Parathyroid adenoma (tissue), 2 donors: Measurements from ENCODE around the gene POU6F2.

Source experiments
- H2AFZ ChIP-seq: fragments of 300-600 bp; sonication (generic); one replicate; pipeline ENCODE4 v1.7.0; 2017; ENCODE audit warnings: antibody characterized with exemption, mild to moderate bottlenecking
- H3K27ac ChIP-seq: fragments of 300-600 bp; sonication (generic); one replicate; pipeline ENCODE4 v1.7.0; 2017
- H3K27me3 ChIP-seq: fragments of 300-600 bp; sonication (generic); one replicate; pipeline ENCODE4 v1.7.0; 2017; ENCODE audit warnings: low read length; ENCODE audit not compliant: control insufficient read depth, insufficient read depth
- H3K36me3 ChIP-seq: fragments of 300-600 bp; sonication (generic); one replicate; pipeline ENCODE4 v1.7.0; 2017; ENCODE audit warnings: low read length; ENCODE audit not compliant: control insufficient read depth, insufficient read depth
- H3K4me1 ChIP-seq: fragments of 300-600 bp; sonication (generic); one replicate; pipeline ENCODE4 v1.7.0; 2017; ENCODE audit warnings: control low read depth
- H3K4me2 ChIP-seq: fragments of 300-600 bp; sonication (generic); one replicate; pipeline ENCODE4 v1.7.0; 2017; ENCODE audit warnings: low read length
- H3K4me3 ChIP-seq: fragments of 300-600 bp; sonication (generic); one replicate; pipeline ENCODE4 v1.7.0; 2017; ENCODE audit warnings: low read depth, low read length
- H3K79me2 ChIP-seq: fragments of 300-600 bp; sonication (generic); one replicate; pipeline ENCODE4 v1.7.0; 2017; ENCODE audit warnings: control low read depth
- H3K9ac ChIP-seq: fragments of 300-600 bp; sonication (generic); one replicate; pipeline ENCODE4 v1.7.0; 2017; ENCODE audit warnings: mild to moderate bottlenecking
- H3K9me3 ChIP-seq: fragments of 300-600 bp; sonication (generic); one replicate; pipeline ENCODE4 v1.7.0; 2017; ENCODE audit warnings: low read length; ENCODE audit not compliant: control insufficient read depth
- TF ChIP-seq, protein P1 (sequence below): fragments of 300-600 bp; sonication (generic); IDR thresholded peaks from one replicate; pipeline ENCODE4 v1.7.0; 2017; ENCODE audit warnings: antibody characterized with exemption, mild to moderate bottlenecking
- donor health status: primary hyperparathyroidism.

POU6F2 gene

DNA sequence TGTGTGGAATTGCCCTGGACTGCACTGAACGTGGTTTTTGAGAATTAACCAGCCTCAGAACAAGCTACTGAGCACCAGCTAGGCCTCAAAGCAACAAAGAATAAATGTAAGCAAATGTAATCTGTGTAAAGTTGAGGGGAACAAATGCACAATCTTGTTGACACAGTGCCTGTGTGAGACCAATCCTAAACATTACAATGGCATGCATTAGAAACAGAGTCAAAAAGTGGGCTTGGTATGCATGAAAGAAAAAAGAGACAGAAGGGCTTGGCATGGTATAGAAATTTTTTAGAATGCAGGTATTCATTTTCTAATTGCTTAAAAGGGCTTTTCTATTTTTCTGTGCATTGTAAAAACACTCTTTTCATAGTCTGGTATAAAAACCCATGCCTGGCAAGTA is 224.3 kb downstream of the POU6F2 start:
- H3K4me2 ChIP-seq, result no peak overlapping the region
- H2AFZ ChIP-seq, result no peak overlapping the region
- no peaks in the 10 kb centered on the region for H3K9me3 ChIP-seq
- TF ChIP-seq, protein P1, sequence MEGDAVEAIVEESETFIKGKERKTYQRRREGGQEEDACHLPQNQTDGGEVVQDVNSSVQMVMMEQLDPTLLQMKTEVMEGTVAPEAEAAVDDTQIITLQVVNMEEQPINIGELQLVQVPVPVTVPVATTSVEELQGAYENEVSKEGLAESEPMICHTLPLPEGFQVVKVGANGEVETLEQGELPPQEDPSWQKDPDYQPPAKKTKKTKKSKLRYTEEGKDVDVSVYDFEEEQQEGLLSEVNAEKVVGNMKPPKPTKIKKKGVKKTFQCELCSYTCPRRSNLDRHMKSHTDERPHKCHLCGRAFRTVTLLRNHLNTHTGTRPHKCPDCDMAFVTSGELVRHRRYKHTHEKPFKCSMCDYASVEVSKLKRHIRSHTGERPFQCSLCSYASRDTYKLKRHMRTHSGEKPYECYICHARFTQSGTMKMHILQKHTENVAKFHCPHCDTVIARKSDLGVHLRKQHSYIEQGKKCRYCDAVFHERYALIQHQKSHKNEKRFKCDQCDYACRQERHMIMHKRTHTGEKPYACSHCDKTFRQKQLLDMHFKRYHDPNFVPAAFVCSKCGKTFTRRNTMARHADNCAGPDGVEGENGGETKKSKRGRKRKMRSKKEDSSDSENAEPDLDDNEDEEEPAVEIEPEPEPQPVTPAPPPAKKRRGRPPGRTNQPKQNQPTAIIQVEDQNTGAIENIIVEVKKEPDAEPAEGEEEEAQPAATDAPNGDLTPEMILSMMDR, result no peak
- H3K9ac ChIP-seq, result no peak overlapping the region
- H3K79me2 ChIP-seq, result no peaks in the 10 kb centered on the region
- H3K4me3 ChIP-seq, result no peak overlapping the region
- H3K4me1 ChIP-seq, result no peaks in the 10 kb centered on the region
- no peaks in the 10 kb centered on the region for H3K27me3 ChIP-seq
- no peaks in the 10 kb centered on the region for H3K36me3 ChIP-seq
- H3K27ac ChIP-seq, result no peak overlapping the region

DNA sequence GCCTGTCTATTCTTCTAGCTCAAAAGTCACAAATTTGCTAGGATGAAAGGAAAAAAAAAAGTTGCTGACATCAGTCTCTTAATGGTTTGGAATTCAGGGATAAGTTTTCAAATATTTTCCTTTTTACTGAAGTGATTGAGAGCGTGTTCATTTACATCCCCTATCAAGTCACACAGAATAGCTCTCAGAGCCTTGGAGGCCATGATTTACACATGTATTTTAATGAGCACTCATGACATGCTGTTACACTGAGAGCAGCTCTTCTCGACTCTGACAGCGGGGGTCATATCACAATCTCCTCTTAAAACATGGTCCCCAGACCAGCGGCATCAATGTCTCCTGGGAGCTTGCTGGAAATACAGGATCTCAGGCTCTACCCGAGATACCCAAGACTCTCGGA is 232.7 kb downstream of the POU6F2 start:
- Histone ChIP-seq H3K36me3 (no peaks in the 10 kb centered on the region), H3K27ac (no peak overlapping the region), H3K27me3 (no peaks in the 10 kb centered on the region), H3K4me2 (no peak overlapping the region), H2AFZ (no peak overlapping the region), H3K9me3 (no peaks in the 10 kb centered on the region), H3K4me1 (no peaks in the 10 kb centered on the region), H3K9ac (no peak overlapping the region), H3K79me2 (no peaks in the 10 kb centered on the region), H3K4me3 (no peak overlapping the region)
- TF ChIP-seq, protein P1, result no peak

DNA sequence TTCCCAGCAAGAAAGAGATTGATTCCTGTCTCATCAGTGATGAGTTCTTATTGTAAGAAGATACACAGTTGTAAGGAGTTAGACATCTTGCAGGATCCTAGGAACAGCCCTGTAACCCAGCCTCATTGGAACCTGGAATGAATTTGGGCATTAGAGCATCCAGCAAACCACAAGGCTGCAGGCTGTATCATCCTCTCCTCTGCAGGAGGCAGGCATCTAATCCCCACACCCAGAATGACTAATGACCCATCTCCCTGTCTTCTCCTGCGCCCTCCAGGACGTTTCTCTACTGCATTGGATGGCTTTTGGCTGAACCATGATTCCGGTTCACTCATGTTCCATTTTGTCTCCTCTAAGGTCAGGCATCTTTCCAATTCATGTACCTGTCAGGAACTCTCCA is 233.9 kb downstream of the POU6F2 start:
- Histone ChIP-seq H2AFZ (no peak overlapping the region), H3K27me3 (no peaks in the 10 kb centered on the region), H3K4me2 (no peak overlapping the region), H3K36me3 (no peaks in the 10 kb centered on the region), H3K79me2 (no peaks in the 10 kb centered on the region), H3K9ac (no peak overlapping the region), H3K27ac (no peak overlapping the region), H3K9me3 (no peaks in the 10 kb centered on the region), H3K4me1 (no peaks in the 10 kb centered on the region), H3K4me3 (no peak overlapping the region)
- TF ChIP-seq, protein P1, result no peak

DNA sequence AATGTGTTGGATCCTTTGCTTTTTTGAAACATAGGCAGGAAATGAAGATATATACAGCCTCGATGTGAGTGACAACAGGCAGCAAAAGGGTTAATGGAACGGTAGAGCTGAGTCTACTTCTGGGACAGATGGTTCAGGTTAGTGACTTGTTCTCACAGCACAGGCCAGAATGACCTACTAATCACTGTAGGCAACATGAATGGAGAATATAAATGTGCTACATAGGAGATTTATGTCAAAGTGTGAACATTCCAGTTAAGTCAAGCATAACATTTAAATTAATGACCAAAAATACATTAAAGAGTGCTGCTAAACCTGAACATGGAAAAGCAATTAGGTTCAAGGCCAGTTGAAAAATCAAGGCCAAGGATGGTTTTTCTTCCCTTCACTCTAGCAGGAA is 235.2 kb downstream of the POU6F2 start:
- Histone ChIP-seq H3K27me3 (no peaks in the 10 kb centered on the region), H3K36me3 (no peaks in the 10 kb centered on the region), H2AFZ (no peak overlapping the region), H3K79me2 (no peaks in the 10 kb centered on the region), H3K4me1 (no peaks in the 10 kb centered on the region), H3K9ac (no peak overlapping the region), H3K9me3 (no peaks in the 10 kb centered on the region), H3K4me3 (no peak overlapping the region), H3K4me2 (no peak overlapping the region), H3K27ac (no peak overlapping the region)
- TF ChIP-seq, protein P1, result no peak

DNA sequence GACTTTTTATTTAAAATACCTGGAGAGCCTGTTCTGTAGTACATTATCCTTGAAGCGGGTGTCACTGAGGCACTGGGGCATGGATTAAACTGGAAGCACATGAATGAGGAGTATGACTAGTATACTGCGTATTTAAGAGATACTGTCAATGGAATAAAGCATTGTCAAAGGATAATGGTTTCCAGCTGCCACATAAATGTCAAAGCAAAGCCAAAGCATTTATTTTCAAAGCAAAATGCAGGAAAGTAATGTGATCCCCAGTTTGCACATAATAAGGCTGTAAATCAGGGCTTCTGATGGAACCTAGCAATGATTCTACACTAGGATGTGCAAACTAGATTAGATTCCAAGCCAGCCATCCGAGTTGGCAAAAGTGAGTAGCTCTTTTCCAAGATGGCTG is 240.1 kb downstream of the POU6F2 start:
- no peak overlapping the region for H3K4me3 ChIP-seq
- H3K4me2 ChIP-seq, result no peak overlapping the region
- H3K9ac ChIP-seq, result no peak overlapping the region
- H3K79me2 ChIP-seq, result no peaks in the 10 kb centered on the region
- H2AFZ ChIP-seq, result no peak overlapping the region
- no peaks in the 10 kb centered on the region for H3K36me3 ChIP-seq
- H3K27ac ChIP-seq, result no peak overlapping the region
- H3K27me3 ChIP-seq, result no peaks in the 10 kb centered on the region
- no peaks in the 10 kb centered on the region for H3K9me3 ChIP-seq
- TF ChIP-seq, protein P1, result no peak
- no peaks in the 10 kb centered on the region for H3K4me1 ChIP-seq
